ENCODE measurements around the gene PLBD2.

PLBD2 gene

GRCh38 chr12:113330505-113330904, 27.9 kb upstream of the PLBD2 start:
- no peak for TF ChIP-seq CTCF (IDR thresholded peaks at IDR 0.05)
- peaks cover 11% of the 10 kb centered on the region for H3K4me1 Mint-ChIP-seq
- H3K36me3 Mint-ChIP-seq (ENCODE audit: low read depth) = peaks cover 9% of the 10 kb centered on the region
- H3K27ac Mint-ChIP-seq = no peak overlapping the region
- DNase-seq = no peak
- H3K9me3 Mint-ChIP-seq = no peaks in the 10 kb centered on the region
- H3K4me3 Mint-ChIP-seq = no peak overlapping the region
- H3K27me3 Mint-ChIP-seq (ENCODE audit: low read depth, poor library complexity) = peaks cover 37% of the 10 kb centered on the region

- peaks cover 9% of the 10 kb centered on the region for H3K36me3 Mint-ChIP-seq (ENCODE audit: low read depth)
- no peak for TF ChIP-seq CTCF (IDR thresholded peaks at IDR 0.05)
- no peak overlapping the region for H3K27ac Mint-ChIP-seq
- no peak overlapping the region for H3K4me3 Mint-ChIP-seq
- H3K4me1 Mint-ChIP-seq = peaks cover 6% of the 10 kb centered on the region
- H3K9me3 Mint-ChIP-seq = no peaks in the 10 kb centered on the region
- no peak for DNase-seq
- peaks cover 54% of the 10 kb centered on the region for H3K27me3 Mint-ChIP-seq (ENCODE audit: low read depth, poor library complexity)
Observed at GRCh38 chr12:113332688-113333417, 25.5 kb upstream of the PLBD2 start.

- DNase-seq = no peak
- H3K27ac Mint-ChIP-seq = no peak overlapping the region
- peaks cover 56% of the 10 kb centered on the region for H3K27me3 Mint-ChIP-seq (ENCODE audit: low read depth, poor library complexity)
- H3K4me1 Mint-ChIP-seq = peaks cover 6% of the 10 kb centered on the region
- H3K36me3 Mint-ChIP-seq (ENCODE audit: low read depth) = peaks cover 9% of the 10 kb centered on the region
- no peaks in the 10 kb centered on the region for H3K9me3 Mint-ChIP-seq
- no peak overlapping the region for H3K4me3 Mint-ChIP-seq
- TF ChIP-seq CTCF (IDR thresholded peaks at IDR 0.05) = no peak
Observed at GRCh38 chr12:113333418-113333750, 25.0 kb upstream of the PLBD2 start.

GRCh38 chr12:113333877-113334785, 24.3 kb upstream of the PLBD2 start:
- Mint-ChIP-seq H3K4me1 (peaks cover 6% of the 10 kb centered on the region), H3K4me3 (peak overlapping the region; percentile 87), H3K27ac (no peak overlapping the region), H3K36me3 (ENCODE audit: low read depth) (peaks cover 9% of the 10 kb centered on the region), H3K27me3 (ENCODE audit: low read depth, poor library complexity) (peaks cover 58% of the 10 kb centered on the region), H3K9me3 (no peaks in the 10 kb centered on the region)
- no peak for DNase-seq
- no peak for TF ChIP-seq CTCF (IDR thresholded peaks at IDR 0.05)

GRCh38 chr12:113334786-113335539, 23.4 kb upstream of the PLBD2 start, which contains the start of gene SLC8B1:
Gene SLC8B1 (minus strand): TSS chr12:113335109. CDS start chr12:113332878, 2,231 bp downstream.
- peaks cover 9% of the 10 kb centered on the region for H3K36me3 Mint-ChIP-seq (ENCODE audit: low read depth)
- peak; percentile 95 for DNase-seq
- no peak for TF ChIP-seq CTCF (IDR thresholded peaks at IDR 0.05)
- peak within 1 kb of the TSS; percentile 87 for H3K4me3 Mint-ChIP-seq
- peaks cover 6% of the 10 kb centered on the region for H3K4me1 Mint-ChIP-seq
- H3K27me3 Mint-ChIP-seq (ENCODE audit: low read depth, poor library complexity) = peaks cover 62% of the 10 kb centered on the region
- H3K9me3 Mint-ChIP-seq = no peaks in the 10 kb centered on the region
- no peak within 1 kb of the TSS for H3K27ac Mint-ChIP-seq

Data from nephron progenitor cell (in vitro differentiated cells).